Measurements from ENCODE around the gene LNX1. TPM values are rescaled to one million over a fixed set of nuclear protein-coding genes. Genes with fewer than 3 reads are reported as not detected.

LNX1 gene
- polyA plus RNA-seq, 2 of the 4 experiments (the other 2 are of a cell fraction), result 0.04 to 0.14 TPM

DNA sequence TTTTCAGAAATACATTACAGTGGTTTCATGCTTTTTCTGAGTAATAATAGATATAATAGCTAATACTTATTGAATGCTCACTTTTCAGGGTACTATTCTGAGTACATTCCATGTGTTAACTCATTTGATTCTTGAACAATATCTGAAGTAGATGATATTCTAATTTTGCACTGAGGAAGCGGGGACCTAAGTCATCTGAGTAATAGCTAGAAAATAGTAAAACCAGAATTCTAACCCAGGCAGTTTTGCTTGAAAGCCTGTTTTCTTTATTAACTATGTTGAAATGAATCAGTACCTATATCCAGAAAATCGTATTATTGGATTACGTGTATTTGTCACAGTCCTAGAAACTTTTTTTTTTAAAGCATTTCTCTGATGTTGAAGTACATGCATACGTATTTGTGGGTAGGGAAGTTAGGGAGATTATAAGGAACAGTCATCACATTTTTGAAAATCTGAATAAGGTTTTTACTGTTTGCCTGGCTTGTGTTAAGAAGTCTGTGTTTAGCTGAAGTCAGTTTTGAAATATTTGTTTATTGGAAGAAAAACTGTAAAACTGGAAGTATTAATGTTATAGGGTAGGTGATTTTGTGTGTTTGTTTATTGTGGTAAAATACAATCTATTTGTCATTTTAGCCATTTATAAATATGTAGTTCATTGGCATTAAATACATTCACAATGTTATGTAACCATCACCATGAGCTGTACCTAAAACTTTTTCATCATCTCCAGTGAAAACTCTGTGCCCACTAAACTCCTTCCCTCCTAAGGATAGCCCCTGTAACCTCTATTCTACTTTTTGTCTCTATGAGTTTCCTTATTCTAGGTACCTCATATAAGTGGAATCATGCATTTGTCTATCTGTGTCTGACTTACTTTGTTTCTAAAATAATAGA lies 158.5 kb downstream of the LNX1 start (continued):
- TF ChIP-seq E2F6 (IDR thresholded peaks at IDR 0.05; ENCODE audit: borderline replicate concordance, low read depth) (no peak), RNF2 (IDR thresholded peaks at IDR 0.05; ENCODE audit: borderline replicate concordance, low read depth) (no peak), FOXS1 (CRISPR knock-in tag; IDR thresholded peaks at IDR 0.05) (no peak), ATOH8 (CRISPR knock-in tag; IDR thresholded peaks at IDR 0.05; ENCODE audit: low read depth) (no peak), POLR2AphosphoS2 (conservative IDR thresholded peaks at IDR 0.05; ENCODE audit: low read length) (no peak)

DNA sequence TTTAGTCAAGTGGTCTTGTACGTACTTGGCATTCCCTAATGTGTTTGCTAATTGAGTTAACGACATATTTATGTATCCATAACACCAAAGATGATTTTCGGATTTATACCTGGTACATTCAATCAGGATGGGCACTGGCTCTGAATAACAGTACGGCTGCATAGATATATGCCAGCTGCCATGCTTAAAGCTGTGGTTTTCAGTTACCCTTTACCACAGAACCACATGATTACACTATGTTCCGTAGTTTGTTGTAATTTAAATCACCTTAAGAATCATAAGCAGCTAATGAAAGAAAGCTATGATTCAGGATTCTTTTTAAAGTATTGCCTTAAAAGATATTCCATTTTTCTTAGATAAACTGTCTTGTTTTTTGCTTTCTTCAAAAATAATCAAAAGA lies 160.2 kb downstream of the LNX1 start:
- no peak overlapping the region for H3K27ac ChIP-seq
- ChIA-PET CTCF (interaction anchor here (1.0 kb wide), 1 partner anchor 415 kb away, joined by 3 read pairs; no protein-coding TSS in a partner anchor), POLR2A (no interaction called here)
- H3K4me3 ChIP-seq, result no peak overlapping the region
- H3K4me2 ChIP-seq, result no peak overlapping the region
- H3K4me1 ChIP-seq, result no peaks in the 10 kb centered on the region; the same call in 2 of the 3 replicates
- no peak for ATAC-seq
- no peaks in the 10 kb centered on the region for H3K9me3 ChIP-seq
- DNase-seq (ENCODE audit: low read depth in 1 of 2, low spot score in 1 of 2), result no peak
- TF ChIP-seq HOXA7 (CRISPR knock-in tag; IDR thresholded peaks at IDR 0.05) (no peak), SMC3 (IDR thresholded peaks at IDR 0.05) (no peak), HOXB13 (CRISPR knock-in tag; IDR thresholded peaks at IDR 0.05; ENCODE audit: low read depth) (no peak)
- TF ChIP-seq, protein P1, sequence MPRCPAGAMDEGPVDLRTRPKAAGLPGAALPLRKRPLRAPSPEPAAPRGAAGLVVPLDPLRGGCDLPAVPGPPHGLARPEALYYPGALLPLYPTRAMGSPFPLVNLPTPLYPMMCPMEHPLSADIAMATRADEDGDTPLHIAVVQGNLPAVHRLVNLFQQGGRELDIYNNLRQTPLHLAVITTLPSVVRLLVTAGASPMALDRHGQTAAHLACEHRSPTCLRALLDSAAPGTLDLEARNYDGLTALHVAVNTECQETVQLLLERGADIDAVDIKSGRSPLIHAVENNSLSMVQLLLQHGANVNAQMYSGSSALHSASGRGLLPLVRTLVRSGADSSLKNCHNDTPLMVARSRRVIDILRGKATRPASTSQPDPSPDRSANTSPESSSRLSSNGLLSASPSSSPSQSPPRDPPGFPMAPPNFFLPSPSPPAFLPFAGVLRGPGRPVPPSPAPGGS (IDR thresholded peaks at IDR 0.05), result no peak
- no peak for FAIRE-seq
- WGBS (ENCODE audit: missing lambda C conversion rate), result 91% methylated on average over 5 of the region's 5 CpGs

GRCh38 chr4:53427366-53427765 lies 163.9 kb downstream of the LNX1 start:
- TF ChIP-seq TP53 (CRISPR knock-in tag; IDR thresholded peaks at IDR 0.05) (no peak), JUN (IDR thresholded peaks at IDR 0.05) (no peak), HDAC2 (IDR thresholded peaks at IDR 0.05) (no peak), HOXA7 (CRISPR knock-in tag; IDR thresholded peaks at IDR 0.05) (no peak), POLR2AphosphoS2 (conservative IDR thresholded peaks at IDR 0.05; ENCODE audit: low read length) (no peak), BHLHE40 (IDR thresholded peaks at IDR 0.05; ENCODE audit: low read depth, low read length) (no peak), ZC3H11A (IDR thresholded peaks at IDR 0.05) (no peak)
- no peak for FAIRE-seq

GRCh38 chr4:53424280-53424679 lies 167.0 kb downstream of the LNX1 start:
- TF ChIP-seq, protein P2, sequence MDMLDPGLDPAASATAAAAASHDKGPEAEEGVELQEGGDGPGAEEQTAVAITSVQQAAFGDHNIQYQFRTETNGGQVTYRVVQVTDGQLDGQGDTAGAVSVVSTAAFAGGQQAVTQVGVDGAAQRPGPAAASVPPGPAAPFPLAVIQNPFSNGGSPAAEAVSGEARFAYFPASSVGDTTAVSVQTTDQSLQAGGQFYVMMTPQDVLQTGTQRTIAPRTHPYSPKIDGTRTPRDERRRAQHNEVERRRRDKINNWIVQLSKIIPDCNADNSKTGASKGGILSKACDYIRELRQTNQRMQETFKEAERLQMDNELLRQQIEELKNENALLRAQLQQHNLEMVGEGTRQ (IDR thresholded peaks at IDR 0.05), result no peak
- no peak for TF ChIP-seq POLR2A (IDR thresholded peaks at IDR 0.05; ENCODE audit: low read length)
- no peak for TF ChIP-seq HOXB5 (CRISPR knock-in tag; IDR thresholded peaks at IDR 0.05)
- TF ChIP-seq RFX5 (IDR thresholded peaks at IDR 0.05), result no peak
- TF ChIP-seq FOSB (CRISPR knock-in tag; IDR thresholded peaks at IDR 0.05), result no peak
- TF ChIP-seq EP300 (IDR thresholded peaks at IDR 0.05), result no peak
- TF ChIP-seq MYC (IDR thresholded peaks at IDR 0.05; ENCODE audit: borderline replicate concordance, low read length), result no peak
- TF ChIP-seq, protein P3, sequence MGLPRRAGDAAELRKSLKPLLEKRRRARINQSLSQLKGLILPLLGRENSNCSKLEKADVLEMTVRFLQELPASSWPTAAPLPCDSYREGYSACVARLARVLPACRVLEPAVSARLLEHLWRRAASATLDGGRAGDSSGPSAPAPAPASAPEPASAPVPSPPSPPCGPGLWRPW (IDR thresholded peaks at IDR 0.05), result no peak
- TF ChIP-seq BHLHE40 (IDR thresholded peaks at IDR 0.05; ENCODE audit: low read depth, low read length), result no peak
- no peak for TF ChIP-seq GATA3 (IDR thresholded peaks at IDR 0.05; ENCODE audit: borderline replicate concordance)
- no peak for TF ChIP-seq MAZ (IDR thresholded peaks at IDR 0.05; ENCODE audit: borderline replicate concordance, low read depth, low read length)
- no peak for TF ChIP-seq TFCP2L1 (CRISPR knock-in tag; IDR thresholded peaks at IDR 0.05)
- TF ChIP-seq, protein P1 (IDR thresholded peaks at IDR 0.05), result no peak
- no peak for TF ChIP-seq NFE2L2 (conservative IDR thresholded peaks at IDR 0.05; ENCODE audit: low read length)
- no peak for TF ChIP-seq ZC3H11A (IDR thresholded peaks at IDR 0.05)
- TF ChIP-seq RARB (CRISPR knock-in tag; IDR thresholded peaks at IDR 0.05), result no peak
- TF ChIP-seq ESRRA (IDR thresholded peaks at IDR 0.05; ENCODE audit: borderline replicate concordance, low read length), result no peak

More at GRCh38 chr4:53427366-53427765, 163.9 kb downstream of the LNX1 start:
- H3K9me3 ChIP-seq, result no peaks in the 10 kb centered on the region
- no peak overlapping the region for H3K27ac ChIP-seq
- no peak overlapping the region for H3K4me3 ChIP-seq
- no peak for ATAC-seq
- no peak for DNase-seq (ENCODE audit: low read depth in 1 of 2, low spot score in 1 of 2)
- ChIA-PET POLR2A (no interaction called here), CTCF (no interaction called here)
- H3K4me2 ChIP-seq, result no peak overlapping the region
- no peaks in the 10 kb centered on the region; the same call in 2 of the 3 replicates for H3K4me1 ChIP-seq

More at GRCh38 chr4:53424280-53424679, 167.0 kb downstream of the LNX1 start:
- ATAC-seq, result no peak
- H3K4me1 ChIP-seq, result no peaks in the 10 kb centered on the region
- no peak for DNase-seq (ENCODE audit: low read depth in 1 of 2, low spot score in 1 of 2)
- no peak for FAIRE-seq
- H3K27ac ChIP-seq, result no peak overlapping the region
- ChIA-PET POLR2A (no interaction called here), CTCF (interaction anchor here (1.1 kb wide), 1 partner anchor 804 kb away, joined by 3 read pairs; no protein-coding TSS in a partner anchor)
- H3K4me3 ChIP-seq, result no peak overlapping the region
- no peaks in the 10 kb centered on the region for H3K9me3 ChIP-seq
- no peak overlapping the region for H3K4me2 ChIP-seq
